ENCODE data around the gene PCSK6.

Gene PCSK6

GRCh38 chr15:101489599-101490407 is at the start of gene PCSK6:
Gene PCSK6 (minus strand): TSS chr15:101489707. CDS start chr15:101489670, 37 bp downstream.
- DNase-seq = no peak

GRCh38 chr15:101538996-101539395 is 49.5 kb upstream of the PCSK6 start:
- DNase-seq = no peak

GRCh38 chr15:101538177-101538576 is 48.7 kb upstream of the PCSK6 start:
- DNase-seq = no peak

GRCh38 chr15:101537483-101538080 is 48.1 kb upstream of the PCSK6 start:
- DNase-seq = peak; percentile 25

- no peak for DNase-seq
These were observed 47.4 kb upstream of the PCSK6 start for GRCh38 chr15:101536875-101537405.

- DNase-seq = no peak
These were observed 46.8 kb upstream of the PCSK6 start for GRCh38 chr15:101536166-101536874.

- DNase-seq = no peak
These were observed 45.8 kb upstream of the PCSK6 start for GRCh38 chr15:101535170-101535902.

GRCh38 chr15:101534376-101534970 is 45.0 kb upstream of the PCSK6 start:
- DNase-seq = no peak

- no peak for DNase-seq
These were observed 44.0 kb upstream of the PCSK6 start for GRCh38 chr15:101533371-101534140.

GRCh38 chr15:101532865-101533264 is 43.4 kb upstream of the PCSK6 start:
- no peak for DNase-seq

- no peak for DNase-seq
These were observed 41.7 kb upstream of the PCSK6 start for GRCh38 chr15:101531170-101531569.

GRCh38 chr15:101530224-101530958 is 40.9 kb upstream of the PCSK6 start:
- DNase-seq = no peak

- DNase-seq = no peak
These were observed 39.4 kb upstream of the PCSK6 start for GRCh38 chr15:101528917-101529299.

GRCh38 chr15:101528108-101528916 is 38.8 kb upstream of the PCSK6 start:
- no peak for DNase-seq

- no peak for DNase-seq
These were observed 37.4 kb upstream of the PCSK6 start for GRCh38 chr15:101526890-101527289.

- no peak for DNase-seq
These were observed 36.9 kb upstream of the PCSK6 start for GRCh38 chr15:101526442-101526841.

GRCh38 chr15:101526021-101526420 is 36.5 kb upstream of the PCSK6 start:
- no peak for DNase-seq

- DNase-seq = no peak
These were observed 35.7 kb upstream of the PCSK6 start for GRCh38 chr15:101525087-101525669.

GRCh38 chr15:101523560-101523940 is 34.0 kb upstream of the PCSK6 start:
- DNase-seq = no peak

Data from GDM1 (cell line).